Activated effector memory CD4-positive, alpha-beta T cell treated with anti-CD3 and anti-CD28 coated beads, Interleukin-2, amount 50 U/mL, for 16 hours (primary cell): ENCODE measurements around the gene ZNF141.
"Not testable (repeated sequence)": the region's sequence is repeated elsewhere in the genome, so short reads cannot be mapped to it uniquely, and the experiment has no call there.

ENCODE experiments used
- DNase-seq: peaks from one replicate; pipeline ENCODE4 v3.0.0-alpha.2; 2020

ZNF141 gene

DNA sequence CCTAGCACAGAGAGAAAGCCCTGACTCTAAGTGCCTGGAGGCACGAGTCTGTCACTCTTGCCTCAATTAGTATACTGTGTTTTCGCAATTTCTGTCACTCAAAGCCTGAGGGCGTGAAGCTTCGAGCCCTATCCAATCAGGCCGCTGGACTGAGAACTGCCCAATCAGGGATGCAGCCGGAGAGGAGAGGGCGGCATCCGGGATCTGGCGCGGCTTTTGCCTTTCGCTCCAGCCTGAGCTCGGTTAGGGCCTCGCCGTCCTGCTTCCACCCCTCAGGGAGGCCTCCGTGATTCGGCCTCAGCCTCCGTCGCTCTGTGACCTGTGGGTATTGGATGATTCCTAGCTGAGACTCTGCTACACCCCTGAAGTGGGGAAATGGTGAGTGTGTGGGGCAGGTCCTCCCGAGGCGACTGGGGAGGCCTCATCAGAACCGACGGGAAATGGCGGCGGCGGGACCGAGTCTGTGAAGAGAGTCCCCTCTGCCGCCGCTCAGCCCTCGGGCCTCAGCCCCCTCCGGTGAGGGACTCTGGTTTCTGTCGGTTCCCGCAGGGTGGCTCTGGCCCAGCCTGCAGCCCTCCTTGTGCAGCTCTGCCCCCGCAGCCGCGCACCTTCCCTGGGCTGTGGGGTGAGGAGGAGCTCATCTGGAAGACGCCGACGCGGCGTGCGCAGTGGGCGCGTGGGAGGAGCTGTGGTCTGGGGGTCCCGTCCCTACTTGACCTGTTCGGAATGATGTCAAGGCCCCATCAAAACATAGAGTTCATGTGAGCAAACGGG lies 48.5 kb downstream of the ZNF141 start:
- DNase-seq = no peak

DNA sequence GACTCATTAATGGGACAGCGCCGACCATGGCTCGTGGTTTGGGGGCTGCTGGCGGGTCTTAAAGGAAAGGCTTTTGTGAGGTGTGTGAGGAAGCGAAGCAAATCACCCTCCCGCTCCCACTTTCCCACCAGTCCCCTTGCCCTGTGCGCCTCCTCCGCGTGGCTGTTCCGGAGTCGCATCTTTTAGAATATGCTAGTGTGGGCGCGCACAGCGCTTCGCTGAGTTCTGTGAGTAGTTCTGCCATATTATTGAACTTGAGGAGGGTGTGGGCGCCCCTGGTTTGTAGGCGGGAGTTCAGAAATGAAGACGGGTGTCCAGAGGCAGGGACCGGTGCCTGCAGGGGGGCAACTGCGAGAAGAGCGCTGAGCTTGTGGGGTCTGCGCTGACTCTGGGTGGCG lies 49.1 kb downstream of the ZNF141 start:
- no peak for DNase-seq

DNA sequence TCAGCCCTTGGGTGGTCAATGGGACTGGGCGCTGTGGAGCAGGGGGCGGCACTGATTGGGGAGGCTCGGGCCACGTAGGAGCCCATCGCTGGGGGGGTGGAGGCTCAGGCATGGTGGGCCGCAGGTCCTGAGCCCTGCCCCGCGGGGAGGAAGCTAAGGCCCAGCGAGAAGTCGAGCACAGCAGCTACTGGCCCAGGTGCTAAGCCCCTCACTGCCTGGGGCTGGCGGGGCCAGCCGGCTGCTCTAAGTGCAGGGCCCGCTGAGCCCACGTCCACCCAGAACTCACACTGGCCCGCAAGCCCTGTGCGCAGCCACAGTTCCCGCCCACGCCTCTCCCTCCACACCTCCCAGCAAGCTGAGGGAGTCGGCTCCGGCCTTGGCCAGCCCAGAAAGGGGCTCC lies 66.4 kb downstream of the ZNF141 start:
- no peak for DNase-seq

DNA sequence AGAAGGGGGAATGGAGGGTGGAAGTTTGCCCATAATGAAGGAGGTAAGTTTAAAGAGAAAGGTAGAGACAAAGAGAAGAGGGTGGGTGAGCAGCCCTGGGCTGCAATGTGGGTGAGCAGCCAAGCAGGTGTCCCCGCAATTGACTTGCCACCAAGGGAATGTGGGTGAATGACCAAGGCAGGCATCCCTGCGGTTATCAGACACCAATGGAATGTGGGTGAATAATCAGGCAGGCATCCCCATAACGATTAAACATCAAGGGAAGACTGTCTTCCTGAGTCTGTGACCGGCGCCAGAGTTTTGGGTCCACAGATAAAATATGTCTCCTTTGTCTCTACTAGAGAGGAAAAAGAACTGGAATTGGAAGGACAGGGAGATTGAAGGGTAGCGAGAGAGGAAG lies 70.7 kb downstream of the ZNF141 start:
- not testable (repeated sequence) for DNase-seq

DNA sequence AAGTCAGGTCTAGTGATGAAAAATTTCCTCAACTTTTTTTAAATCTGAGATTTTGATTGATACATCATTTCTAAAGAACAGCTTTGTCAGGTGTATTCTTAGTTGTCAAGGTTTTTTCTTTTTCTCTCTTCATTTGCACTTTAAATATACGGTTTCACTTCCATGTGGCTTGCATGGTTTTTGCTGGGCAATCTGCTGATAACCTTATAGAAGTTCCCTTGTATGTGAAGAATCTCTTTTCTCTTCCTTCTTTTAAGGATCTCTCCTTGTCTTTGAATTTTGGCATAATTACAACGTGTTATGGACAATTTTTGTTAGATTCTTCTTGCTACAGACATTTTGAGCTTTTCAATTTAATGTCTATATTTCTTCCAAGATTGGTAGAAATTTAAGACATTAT lies 85.0 kb downstream of the ZNF141 start:
- DNase-seq = no peak
